PC-3 (cell line): ENCODE results near the gene ZNF30. TPM values are rescaled to one million over a fixed set of nuclear protein-coding genes. Genes with fewer than 3 reads are reported as not detected.

Experiments used
- ATAC-seq: fragments of 200-7000 bp; cut with Tn5 transposase; 2 replicates; pipeline ENCODE4 v1.9.1; 2020; ENCODE audit warnings: mild to moderate bottlenecking, moderate library complexity
- BruUV-seq: library from RNA; stranded (reverse); fragments of 400-500 nt; replicated peaks from 2 replicates; lab custom pipeline; 2021; lab: Mats Ljungman, UMichigan
- CTCF ChIA-PET: fragments of 300-600 bp; sonication (Branson Sonifier 250); formaldehyde crosslinking; loops from one replicate; lab custom pipeline; 2022; ENCODE audit warnings: antibody characterized with exemption; lab: Charles Lee
- POLR2A ChIA-PET: fragments of 300-600 bp; sonication (Branson Sonifier 250); formaldehyde crosslinking; loops from one replicate; lab custom pipeline; 2022; ENCODE audit warnings: antibody characterized with exemption; ENCODE audit not compliant: unreplicated experiment; lab: Charles Lee
- DNase-seq: peaks from one replicate; pipeline ENCODE4 v3.0.0-alpha.2; 2015
- H2AFZ ChIP-seq: fragments of 300-600 bp; sonication (generic); 2 replicates; pipeline ENCODE4 v1.6.0; 2016; ENCODE audit warnings: antibody characterized with exemption, low read length
- H3F3A ChIP-seq: fragments of 300-600 bp; sonication (generic); one replicate; pipeline ENCODE4 v1.6.0; 2017; ENCODE audit warnings: antibody characterized with exemption, low read length, control low read depth, mild to moderate bottlenecking; ENCODE audit not compliant: unreplicated experiment
- H3K27ac ChIP-seq: fragments of 300-600 bp; sonication (generic); 2 replicates; pipeline ENCODE4 v1.5.1; 2016; ENCODE audit warnings: mild to moderate bottlenecking, low read length
- H3K27me3 ChIP-seq: fragments of 300-600 bp; sonication (generic); 2 replicates; pipeline ENCODE4 v1.6.1; 2016; ENCODE audit warnings: low read length, mixed read lengths
- H3K36me3 ChIP-seq: fragments of 300-600 bp; sonication (generic); 2 replicates; pipeline ENCODE4 v1.6.1; 2016; ENCODE audit warnings: low read depth, mixed run types, low read length, mixed read lengths
- H3K4me1 ChIP-seq: fragments of 300-600 bp; sonication (generic); 2 replicates; pipeline ENCODE4 v1.5.1; 2016; ENCODE audit warnings: low read length; ENCODE audit not compliant: insufficient read depth
- H3K4me2 ChIP-seq: fragments of 300-600 bp; sonication (generic); 2 replicates; pipeline ENCODE4 v1.6.0; 2016; ENCODE audit warnings: low read length
- H3K4me3 ChIP-seq: fragments of 300-600 bp; sonication (generic); 2 replicates; pipeline ENCODE4 v1.5.1; 2016; ENCODE audit warnings: mild to moderate bottlenecking, low read length, mixed read lengths
- H3K79me2 ChIP-seq: fragments of 300-600 bp; sonication (generic); 2 replicates; pipeline ENCODE4 v1.6.1; 2017; ENCODE audit warnings: low read length, mixed read lengths
- H3K9ac ChIP-seq: fragments of 300-600 bp; sonication (generic); 2 replicates; pipeline ENCODE4 v1.6.0; 2016; ENCODE audit warnings: mild to moderate bottlenecking, low read length
- H3K9me2 ChIP-seq: fragments of 300-600 bp; sonication (generic); replicated peaks from 2 replicates; pipeline ENCODE4 v1.6.1; 2016; ENCODE audit warnings: mixed run types, low read length, mixed read lengths
- H3K9me3 ChIP-seq: fragments of 300-600 bp; sonication (generic); 2 replicates; pipeline ENCODE4 v1.6.1; 2016; ENCODE audit warnings: low read length, mixed read lengths
- H4K20me1 ChIP-seq: fragments of 300-600 bp; sonication (generic); 2 replicates; pipeline ENCODE4 v1.6.1; 2016; ENCODE audit warnings: low read length, mixed read lengths
- CTCF ChIP-seq: fragments of 300-600 bp; sonication (generic); conservative IDR thresholded peaks from 2 replicates; pipeline ENCODE4 v1.5.1; 2017; ENCODE audit warnings: antibody characterized with exemption, low read depth, mild to moderate bottlenecking, low read length
- EZH2 ChIP-seq: fragments of 300-600 bp; sonication (generic); IDR thresholded peaks from one replicate; pipeline ENCODE4 v1.6.1; 2017; ENCODE audit warnings: antibody characterized with exemption, mild to moderate bottlenecking, low read length; ENCODE audit not compliant: unreplicated experiment
- EZH2phosphoT487 ChIP-seq: fragments of 300-600 bp; sonication (generic); IDR thresholded peaks from 2 replicates; pipeline ENCODE4 v1.6.1; 2018; ENCODE audit warnings: mild to moderate bottlenecking, antibody characterized with exemption, low read length, borderline replicate concordance
- intact Hi-C: fragments of 100-400 bp; cut with micrococcal nuclease; formaldehyde crosslinking; loops from 2 replicates; pipeline ENCODE4 v1.9.0; 2023
- total RNA-seq: library from RNA; depleted of rRNA; stranded (reverse); fragments of >200 nt; gene quantifications from 2 replicates; pipeline ENCODE4 v1.2.3, GENCODE V29; 2014

ZNF30 gene
- total RNA-seq, 1 experiment from 2014 or later, result 3.5 TPM

GRCh38 chr19:34961775-34962686 is 35.3 kb downstream of the ZNF30 start:
- H3K9ac ChIP-seq, result no peak overlapping the region
- intact Hi-C loops, result no loop called here
- POLR2A ChIA-PET, result no interaction called here

GRCh38 chr19:34962687-34963572 is 36.2 kb downstream of the ZNF30 start:
- peak overlapping the region; percentile 56 for H3K27ac ChIP-seq
- peak overlapping the region; percentile 85 for H3K4me3 ChIP-seq
- ChIA-PET CTCF (interaction anchor here (0.6 kb wide), 1 partner anchor 480 kb away, joined by 3 read pairs; no protein-coding TSS in a partner anchor), POLR2A (interaction anchor here (0.5 kb wide), 1 partner anchor 486 kb away, joined by 3 read pairs; no protein-coding TSS in a partner anchor)
- no peaks in the 10 kb centered on the region for H3K9me2 ChIP-seq
- ATAC-seq (peak; percentile 38), DNase-seq (peak; percentile 14)
- intact Hi-C loops, result no loop called here
- H3K27me3 ChIP-seq, result no peaks in the 10 kb centered on the region
- TF ChIP-seq EZH2phosphoT487, result no peak
- no peak for TF ChIP-seq CTCF
- no peak for TF ChIP-seq EZH2
- H3K4me1 ChIP-seq, result peaks cover 30% of the 10 kb centered on the region
- peaks cover 23% of the 10 kb centered on the region for H3K36me3 ChIP-seq
- peak overlapping the region; percentile 68 for H3K9ac ChIP-seq
- H3F3A ChIP-seq, result no peaks in the 10 kb centered on the region
- peaks cover 16% of the 10 kb centered on the region for H3K9me3 ChIP-seq
- H3K4me2 ChIP-seq, result peak overlapping the region; percentile 84
- BruUV-seq, result TSS peak; percentile 63
- peak overlapping the region; percentile 90 for H2AFZ ChIP-seq
- peaks cover 26% of the 10 kb centered on the region for H3K79me2 ChIP-seq
- H4K20me1 ChIP-seq, result no peaks in the 10 kb centered on the region

More at GRCh38 chr19:34961775-34962686, 35.3 kb downstream of the ZNF30 start:
- TF ChIP-seq EZH2, result no peak
- no peak for TF ChIP-seq EZH2phosphoT487
- TF ChIP-seq CTCF, result no peak
- BruUV-seq, result no TSS peak
- peak overlapping the region; percentile 56 for H3K27ac ChIP-seq
- H3K4me1 ChIP-seq, result peaks cover 30% of the 10 kb centered on the region
- H3K4me2 ChIP-seq, result peak overlapping the region; percentile 84
- H2AFZ ChIP-seq, result no peak overlapping the region; the same call in 1 of the 2 replicates
- peak overlapping the region; percentile 85 for H3K4me3 ChIP-seq
- H3K9me2 ChIP-seq, result no peaks in the 10 kb centered on the region
- DNase-seq (peak; percentile 70), ATAC-seq (peak; percentile 68)
- H3K9me3 ChIP-seq, result peaks cover 24% of the 10 kb centered on the region
- no peaks in the 10 kb centered on the region for H3K27me3 ChIP-seq
- no peaks in the 10 kb centered on the region for H3F3A ChIP-seq
- peaks cover 26% of the 10 kb centered on the region for H3K79me2 ChIP-seq
- H3K36me3 ChIP-seq, result peaks cover 32% of the 10 kb centered on the region
- no peaks in the 10 kb centered on the region for H4K20me1 ChIP-seq
- CTCF ChIA-PET, result interaction anchor here (0.6 kb wide), 1 partner anchor 479 kb away, joined by 3 read pairs; no protein-coding TSS in a partner anchor
